GM12878 (cell line): ENCODE results near the gene STARD5. TPM values are rescaled to one million over a fixed set of nuclear protein-coding genes. Genes with fewer than 3 reads are reported as not detected.

ENCODE experiments used
- ATAC-seq: fragments of 200-7000 bp; cut with Tn5 transposase; 3 replicates; pipeline ENCODE4 v1.9.1; 2020; ENCODE audit warnings: mild to moderate bottlenecking, moderate library complexity
- BruUV-seq: library from RNA; stranded (reverse); fragments of 400-500 nt; replicated peaks from 2 replicates; lab custom pipeline; 2021; lab: Mats Ljungman, UMichigan
- CTCF ChIA-PET: fragments of 300-600 bp; sonication (Branson Sonifier 250); formaldehyde crosslinking; extraction: SDS; loops from one replicate; lab custom pipeline; 2021; ENCODE audit warnings: inconsistent platforms; lab: Yijun Ruan, JAX
- POLR2A ChIA-PET: fragments of 350-600 bp; formaldehyde crosslinking; extraction: SDS; loops from one replicate; lab custom pipeline; 2021; ENCODE audit warnings: inconsistent platforms; lab: Charles Lee
- RAD21 ChIA-PET: fragments of 300-600 bp; sonication (Branson Sonifier 250); formaldehyde crosslinking; loops from one replicate; lab custom pipeline; 2023; ENCODE audit warnings: antibody characterized with exemption; ENCODE audit not compliant: unreplicated experiment; lab: Charles Lee
- SMC1A ChIA-PET: fragments of 300-600 bp; sonication (Branson Sonifier 250); formaldehyde crosslinking; loops from one replicate; lab custom pipeline; 2023; ENCODE audit not compliant: unreplicated experiment, uncharacterized antibody; lab: Charles Lee
- DNase-seq: peaks from one replicate; pipeline ENCODE4 v3.0.0-alpha.2; 2011; ENCODE audit warnings: low read depth, low spot score
- FAIRE-seq: peaks from 3 replicates; lab custom pipeline; 2011; peaks lifted over from hg19 to GRCh38; lab: Jason Lieb, UNC
- H2AFZ ChIP-seq: 2 replicates; pipeline ENCODE4 v1.6.0; 2011; ENCODE audit warnings: low read depth, low read length, control low read depth; ENCODE audit not compliant: control insufficient read depth
- H3K27ac ChIP-seq: 2 replicates; pipeline ENCODE4 v1.5.1; 2011; ENCODE audit warnings: control low read depth; ENCODE audit not compliant: control insufficient read depth, insufficient read depth
- H3K27me3 ChIP-seq, 2 experiments: replicated peaks in 1 of 2; 2 replicates each; pipeline versions ENCODE4 v1.6.0 to v1.6.1; 2011; ENCODE audit warnings: low read length in 1 of 2; ENCODE audit not compliant: control insufficient read depth in 2 of 2, insufficient read depth in 2 of 2
- H3K36me3 ChIP-seq, 2 experiments: 2 replicates each; pipeline ENCODE4 v1.5.1; 2011; ENCODE audit warnings: low read length in 1 of 2; ENCODE audit not compliant: control insufficient read depth in 2 of 2, insufficient read depth in 2 of 2
- H3K4me1 ChIP-seq: 2 replicates; pipeline ENCODE4 v1.6.1; 2011; ENCODE audit warnings: mild to moderate bottlenecking, low read length, moderate library complexity, mixed read lengths; ENCODE audit not compliant: control insufficient read depth, insufficient read depth
- H3K4me2 ChIP-seq: 2 replicates; pipeline ENCODE4 v1.6.0; 2011; ENCODE audit warnings: control low read depth; ENCODE audit not compliant: control insufficient read depth, insufficient read depth
- H3K4me3 ChIP-seq: fragments of 200-600 bp; sonication (generic); 2 replicates; pipeline ENCODE4 v1.5.1; 2016
- H3K79me2 ChIP-seq: 2 replicates; pipeline ENCODE4 v1.6.0; 2011; ENCODE audit warnings: low read length; ENCODE audit not compliant: control insufficient read depth, insufficient read depth
- H3K9ac ChIP-seq: 2 replicates; pipeline ENCODE4 v1.8.0; 2011; ENCODE audit warnings: low read length, control low read depth, mixed read lengths; ENCODE audit not compliant: control insufficient read depth, insufficient read depth
- H3K9me3 ChIP-seq: replicated peaks from 3 replicates; pipeline ENCODE4 v1.5.1; 2011; ENCODE audit warnings: mild to moderate bottlenecking, low read length; ENCODE audit not compliant: control insufficient read depth, insufficient read depth
- H4K20me1 ChIP-seq: 2 replicates; pipeline ENCODE4 v1.6.0; 2011; ENCODE audit not compliant: control insufficient read depth, insufficient read depth
- ATF7 ChIP-seq: fragments of 450-650 bp; IDR thresholded peaks from 2 replicates; pipeline ENCODE4 v1.6.1; 2016; ENCODE audit warnings: low read depth, mild to moderate bottlenecking
- BCL11A ChIP-seq: IDR thresholded peaks from 2 replicates; pipeline ENCODE4 v1.6.1; 2011; ENCODE audit warnings: low read depth, low read length
- BCLAF1 ChIP-seq: fragments of 450-650 bp; IDR thresholded peaks from 2 replicates; pipeline ENCODE4 v1.6.1; 2017; ENCODE audit warnings: antibody characterized with exemption, mild to moderate bottlenecking, moderate library complexity
- BMI1 ChIP-seq: fragments of 450-650 bp; IDR thresholded peaks from 2 replicates; pipeline ENCODE4 v1.6.1; 2016; ENCODE audit warnings: mild to moderate bottlenecking, moderate library complexity, borderline replicate concordance
- CBX3 ChIP-seq: fragments of 200-600 bp; sonication (generic); IDR thresholded peaks from 2 replicates; pipeline ENCODE4 v1.6.1; 2016; ENCODE audit warnings: low read depth, borderline replicate concordance
- CHD1 ChIP-seq: IDR thresholded peaks from 2 replicates; pipeline ENCODE4 v1.6.1; 2012; ENCODE audit warnings: low read depth, low read length, improper control_type of control experiment
- FOS ChIP-seq: IDR thresholded peaks from 3 replicates; pipeline ENCODE4 v1.6.1; 2011; ENCODE audit warnings: borderline replicate concordance; ENCODE audit not compliant: insufficient read length; ENCODE audit errors: extremely low read depth
- IKZF1 ChIP-seq: fragments of 450-650 bp; conservative IDR thresholded peaks from 2 replicates; pipeline ENCODE4 v1.6.1; 2017; ENCODE audit warnings: antibody characterized with exemption, mild to moderate bottlenecking
- IRF5 ChIP-seq: fragments of 450-650 bp; IDR thresholded peaks from 2 replicates; pipeline ENCODE4 v1.6.1; 2017; ENCODE audit warnings: borderline replicate concordance
- NR2C1 ChIP-seq: fragments of 450-650 bp; IDR thresholded peaks from 2 replicates; pipeline ENCODE4 v1.6.1; 2017; ENCODE audit warnings: antibody characterized with exemption, mild to moderate bottlenecking, moderate library complexity
- NRF1 ChIP-seq: conservative IDR thresholded peaks from 2 replicates; pipeline ENCODE4 v1.6.1; 2011; ENCODE audit warnings: mild to moderate bottlenecking, low read depth, low read length, improper control_type of control experiment
- POLR2A ChIP-seq: IDR thresholded peaks from 2 replicates; pipeline ENCODE4 v1.6.1; 2011; ENCODE audit warnings: low read depth, mild to moderate bottlenecking, low read length
- RAD51 ChIP-seq: fragments of 450-650 bp; IDR thresholded peaks from 2 replicates; pipeline ENCODE4 v1.6.1; 2016; ENCODE audit warnings: moderate library complexity, mild to moderate bottlenecking, inconsistent platforms
- SMC3 ChIP-seq: IDR thresholded peaks from 2 replicates; pipeline ENCODE4 v1.6.1; 2011; ENCODE audit warnings: low read length, improper control_type of control experiment, borderline replicate concordance
- SP1 ChIP-seq: IDR thresholded peaks from one replicate; pipeline ENCODE4 v1.6.1; 2011; ENCODE audit warnings: low read depth, low read length
- SPI1 ChIP-seq: IDR thresholded peaks from 2 replicates; pipeline ENCODE4 v1.6.1; 2011; ENCODE audit warnings: low read depth, mild to moderate bottlenecking, low read length, moderate library complexity, borderline replicate concordance; ENCODE audit not compliant: insufficient read depth
- SUZ12 ChIP-seq: fragments of 200-600 bp; sonication (generic); IDR thresholded peaks from one replicate; pipeline ENCODE4 v1.6.1; 2018; ENCODE audit warnings: antibody characterized with exemption, mild to moderate bottlenecking; ENCODE audit not compliant: unreplicated experiment
- TCF3 ChIP-seq: IDR thresholded peaks from 2 replicates; pipeline ENCODE4 v1.6.1; 2012; ENCODE audit warnings: low read depth, mild to moderate bottlenecking, low read length, borderline replicate concordance; ENCODE audit not compliant: insufficient read depth
- ZNF217 ChIP-seq: fragments of 450-650 bp; IDR thresholded peaks from 2 replicates; pipeline ENCODE4 v1.6.1; 2017; ENCODE audit warnings: antibody characterized with exemption, mild to moderate bottlenecking
- WGBS: methylation state at CpG from one replicate; pipeline ENCODE4 v1.1.6; 2016; ENCODE audit warnings: low lambda C conversion rate; ENCODE audit not compliant: insufficient replicate concordance, insufficient coverage; ENCODE audit errors: missing lambda C conversion rate; 5-methylcytosine and 5-hydroxymethylcytosine counted together
- in situ Hi-C: fragments of 300-500 bp; cut with MboI; formaldehyde crosslinking; loops from 9 replicates; pipeline ENCODE4 v1.14.3; 2018; ENCODE audit warnings: mixed read lengths
- intact Hi-C: fragments of 100-400 bp; cut with micrococcal nuclease; formaldehyde crosslinking; loops from one replicate; pipeline ENCODE4 v1.14.2; 2022; ENCODE audit not compliant: unreplicated experiment
- polyA plus RNA-seq, 11 experiments: library from polyadenylated mRNA; depleted of rRNA in 4 of 11; unstranded in 6 of 11; stranded (reverse) in 5 of 11; fragments of >200 nt; fragmentation: Nextera tagmentation in 4 of 11; fragmentation: Illumina TruSeq in 1 of 11; extraction: Ambion mirVana in 4 of 11; extraction: Trizol in 1 of 11; gene quantifications; 1 replicate in 1 of 11; 2 replicates in 10 of 11; pipeline versions ENCODE4 v1.2.1 to v1.2.3, GENCODE V29; 2011 to 2016; ENCODE audit warnings: inconsistent platforms in 2 of 11, missing spikeins in 2 of 11, low read depth in 1 of 11
- total RNA-seq, 4 experiments: library from RNA; depleted of rRNA in 3 of 4; stranded (reverse); fragments of >200 nt in 3 of 4; fragmentation: Illumina TruSeq in 1 of 4; extraction: Trizol in 1 of 4; gene quantifications; 2 replicates each; pipeline versions ENCODE4 v1.2.1 to v1.2.3, GENCODE V29; 2013 to 2021

The STARD5 gene
- total and polyA plus RNA-seq, 10 of the 15 experiments (the other 5 are each of a cell fraction or from before 2014, with no cell fraction given) = 2.3 to 9.4 (median 4.7) TPM

GRCh38 chr15:81263477-81263876, 60.5 kb downstream of the STARD5 start:
- no peak overlapping the region for H2AFZ ChIP-seq
- POLR2A ChIA-PET = no interaction called here
- H3K9ac ChIP-seq = no peak overlapping the region
- H4K20me1 ChIP-seq = no peaks in the 10 kb centered on the region
- H3K4me3 ChIP-seq = no peak overlapping the region
- RAD21 ChIA-PET = interaction anchor here (1.1 to 4.6 kb wide), 4 partner anchors 154 to 288 kb away, joined by 3 to 130 read pairs (median 4); no protein-coding TSS in a partner anchor
- no peaks in the 10 kb centered on the region for H3K79me2 ChIP-seq
- SMC1A ChIA-PET = interaction anchor here (0.5 to 1.4 kb wide), 7 partner anchors 19 to 289 kb away, joined by 3 to 6 read pairs (median 4); no protein-coding TSS in a partner anchor
- FAIRE-seq (no peak), DNase-seq (no peak), ATAC-seq (no peak)
- H3K36me3 ChIP-seq = no peaks in the 10 kb centered on the region
- no peaks in the 10 kb centered on the region for H3K9me3 ChIP-seq
- no peak overlapping the region for H3K27ac ChIP-seq
- H3K4me2 ChIP-seq = no peak overlapping the region
- CTCF ChIA-PET = interaction anchor here (0.6 to 9.1 kb wide), 14 partner anchors 12 to 293 kb away, joined by 3 to 438 read pairs (median 4); no protein-coding TSS in a partner anchor
- H3K4me1 ChIP-seq = peaks cover 13% of the 10 kb centered on the region
- intact Hi-C loops (no loop called here), in situ Hi-C loops (loop anchor here (10.0 kb wide), 1 partner anchor 809 kb away; no protein-coding TSS in a partner anchor)
- WGBS = 44% methylated on average over 4 of the region's 4 CpGs
- no peaks in the 10 kb centered on the region; a peak in 1 of 4 replicates for H3K27me3 ChIP-seq
- BruUV-seq = no TSS peak
- no peak for TF ChIP-seq TCF3
- TF ChIP-seq CHD1 = no peak
- no peak for TF ChIP-seq BMI1
- TF ChIP-seq SUZ12 = no peak
- TF ChIP-seq BCL11A = no peak
- TF ChIP-seq POLR2A = no peak
- TF ChIP-seq FOS = no peak
- no peak for TF ChIP-seq BCLAF1
- TF ChIP-seq SP1 = no peak
- no peak for TF ChIP-seq CBX3
- no peak for TF ChIP-seq RAD51
- TF ChIP-seq NR2C1 = no peak
- no peak for TF ChIP-seq IRF5
- TF ChIP-seq IKZF1 = no peak
- TF ChIP-seq ZNF217 = no peak
- TF ChIP-seq NRF1 = no peak
- TF ChIP-seq SPI1 = no peak
- TF ChIP-seq ATF7 = no peak
- TF ChIP-seq SMC3 = no peak
